Erythroblast (primary cell): Measurements from ENCODE around the gene DLX6.

ENCODE experiments used
- DNase-seq, 2 experiments: peaks; one replicate each; lab custom pipeline; 2025; lab: John Stamatoyannopoulos, UW
- GATA1 ChIP-seq: IDR thresholded peaks from 2 replicates; pipeline ENCODE4 v1.6.1; 2011; ENCODE audit warnings: low read depth, mild to moderate bottlenecking, control low read depth, low read length, moderate library complexity
- POLR2A ChIP-seq: IDR thresholded peaks from 2 replicates; pipeline ENCODE4 v1.6.1; 2011; ENCODE audit warnings: mild to moderate bottlenecking, low read length

DLX6 gene

GRCh38 chr7:96989241-96989858, 16.0 kb upstream of the DLX6 start:
- no peak for DNase-seq
- TF ChIP-seq POLR2A (no peak), GATA1 (no peak)

GRCh38 chr7:96989859-96990317, 15.5 kb upstream of the DLX6 start:
- TF ChIP-seq GATA1 (no peak), POLR2A (no peak)

GRCh38 chr7:96991546-96992191, 13.7 kb upstream of the DLX6 start:
- no peak for DNase-seq
- TF ChIP-seq POLR2A = no peak
- no peak for TF ChIP-seq GATA1

More at GRCh38 chr7:96989859-96990317, 15.5 kb upstream of the DLX6 start:
- DNase-seq = no peak

- TF ChIP-seq GATA1 = no peak
- no peak for TF ChIP-seq POLR2A
- DNase-seq = no peak
These were observed 13.0 kb upstream of the DLX6 start for GRCh38 chr7:96992192-96993005.

GRCh38 chr7:96993094-96993865, 12.1 kb upstream of the DLX6 start:
- peak; percentile 12 for DNase-seq
- TF ChIP-seq GATA1 (no peak), POLR2A (no peak)

- TF ChIP-seq GATA1 (no peak), POLR2A (no peak)
- no peak for DNase-seq
These were observed 11.4 kb upstream of the DLX6 start for GRCh38 chr7:96993980-96994379.

- TF ChIP-seq POLR2A (no peak), GATA1 (no peak)
- DNase-seq = no peak
These were observed 9.8 kb upstream of the DLX6 start for GRCh38 chr7:96995406-96996110.

GRCh38 chr7:96996111-96996957, 9.0 kb upstream of the DLX6 start:
- TF ChIP-seq GATA1 (no peak), POLR2A (no peak)

GRCh38 chr7:96996958-96997511, 8.3 kb upstream of the DLX6 start:
- DNase-seq = no peak
- TF ChIP-seq POLR2A = no peak
- no peak for TF ChIP-seq GATA1

More at GRCh38 chr7:96996111-96996957, 9.0 kb upstream of the DLX6 start:
- no peak for DNase-seq

- DNase-seq = no peak
- TF ChIP-seq POLR2A = no peak
- TF ChIP-seq GATA1 = no peak
These were observed 7.8 kb upstream of the DLX6 start for GRCh38 chr7:96997512-96998032.

- DNase-seq = no peak
- TF ChIP-seq POLR2A = no peak
- TF ChIP-seq GATA1 = no peak
These were observed 7.0 kb upstream of the DLX6 start for GRCh38 chr7:96998333-96998732.

- TF ChIP-seq POLR2A (no peak), GATA1 (no peak)
- DNase-seq = no peak
These were observed 6.6 kb upstream of the DLX6 start for GRCh38 chr7:96998744-96999143.
